ENCODE measurements around the gene NPTN. TPM values are rescaled to one million over a fixed set of nuclear protein-coding genes. Genes with fewer than 3 reads are reported as not detected.

Gene NPTN
- total RNA-seq, 5 donors from 2014 or later (not counting 1 experiment from before 2014, with no cell fraction given), result 24.7 to 34.9 (median 33.1) TPM

- Mint-ChIP-seq H3K4me1 (peaks cover 24 to 37% (median 27%) of the 10 kb centered on the region in 3 donors), H3K27me3 (no peaks in the 10 kb centered on the region), H3K4me3 (no peak overlapping the region), H3K9me3 (no peaks in the 10 kb centered on the region), H3K27ac (no peak overlapping the region), H3K36me3 (peaks cover 33% of the 10 kb centered on the region)
- no peak overlapping the region for H3K4me3 ChIP-seq (ENCODE audit: control insufficient read depth in 1 of 2, extremely low read depth in 1 of 2, low read length in 1 of 2)
- no peaks in the 10 kb centered on the region for H3K9me3 ChIP-seq
- CTCF ChIA-PET, result interaction anchor here in 1 of 2 donors (0.6 kb wide), 1 partner anchor 356 kb away, joined by 4 read pairs; no protein-coding TSS in a partner anchor
- H3K4me1 ChIP-seq (ENCODE audit: control insufficient read depth in 1 of 2, extremely low read depth in 1 of 2, insufficient read depth in 2 of 2, low read length in 2 of 2), result peaks cover 2 to 3% of the 10 kb centered on the region in 2 experiments
- DNase-seq, result no peak
- 100% methylated on average over 5 of the region's 9 CpGs for WGBS (ENCODE audit: insufficient coverage)
- H3K27ac ChIP-seq (ENCODE audit: low read length), result no peak overlapping the region
- POLR2A ChIA-PET, result no interaction called here
- no peak for ATAC-seq (replicated peaks in 1 of 4)
- H3K27me3 ChIP-seq (replicated peaks in 1 of 2; ENCODE audit: control insufficient read depth in 2 of 2, extremely low read depth in 1 of 2, insufficient read depth in 2 of 2, low read length in 1 of 2), result no peaks in the 10 kb centered on the region
- peaks cover 8 to 22% of the 10 kb centered on the region in 2 donors for H3K36me3 ChIP-seq (ENCODE audit: control insufficient read depth in 2 of 2, extremely low read depth in 1 of 2, insufficient read depth in 1 of 2, low read length in 1 of 2)
These were observed 39.7 kb downstream of the NPTN start for GRCh38 chr15:73593304-73594074.

- WGBS (ENCODE audit: insufficient coverage), result no CpG with 5 or more reads among the region's 5 CpGs
These were observed 42.9 kb downstream of the NPTN start for GRCh38 chr15:73590263-73590662.

GRCh38 chr15:73589766-73590165 is 43.4 kb downstream of the NPTN start:
- Histone ChIP-seq H3K4me1 (ENCODE audit: control insufficient read depth in 1 of 2, extremely low read depth in 1 of 2, insufficient read depth in 2 of 2, low read length in 2 of 2) (no peaks in the 10 kb centered on the region), H3K9me3 (no peaks in the 10 kb centered on the region), H3K27me3 (replicated peaks in 1 of 2; ENCODE audit: control insufficient read depth in 2 of 2, extremely low read depth in 1 of 2, insufficient read depth in 2 of 2, low read length in 1 of 2) (no peaks in the 10 kb centered on the region), H3K36me3 (ENCODE audit: control insufficient read depth in 2 of 2, extremely low read depth in 1 of 2, insufficient read depth in 1 of 2, low read length in 1 of 2) (peaks cover 17 to 53% of the 10 kb centered on the region in 2 donors), H3K27ac (ENCODE audit: low read length) (no peak overlapping the region), H3K4me3 (ENCODE audit: control insufficient read depth in 1 of 2, extremely low read depth in 1 of 2, low read length in 1 of 2) (no peak overlapping the region)
- ChIA-PET CTCF (interaction anchor here in 1 of 2 donors (0.5 kb wide), 1 partner anchor 905 kb away, joined by 3 read pairs; no protein-coding TSS in a partner anchor), POLR2A (interaction anchor here in 1 of 2 donors (0.7 kb wide), 1 partner anchor 829 kb away, joined by 6 read pairs; no protein-coding TSS in a partner anchor)
- ATAC-seq (replicated peaks in 1 of 4) (no peak), DNase-seq (no peak)
- peaks cover 60% of the 10 kb centered on the region for H3K36me3 Mint-ChIP-seq
- H3K27ac Mint-ChIP-seq, result no peak overlapping the region
- H3K27me3 Mint-ChIP-seq, result no peaks in the 10 kb centered on the region
- WGBS (ENCODE audit: insufficient coverage), result 100% methylated on average over 1 of the region's 1 CpG
- no peaks in the 10 kb centered on the region for H3K9me3 Mint-ChIP-seq
- H3K4me1 Mint-ChIP-seq, result peaks cover 0 to 4% (median 4%) of the 10 kb centered on the region in 3 donors
- H3K4me3 Mint-ChIP-seq, result no peak overlapping the region

More at GRCh38 chr15:73590263-73590662, 42.9 kb downstream of the NPTN start:
- ChIA-PET POLR2A (interaction anchor here in 1 of 2 donors (0.7 kb wide), 1 partner anchor 830 kb away, joined by 6 read pairs; no protein-coding TSS in a partner anchor), CTCF (interaction anchor here (0.5 to 0.7 kb wide), 2 partner anchors 88 to 905 kb away, joined by 3 to 4 read pairs; no protein-coding TSS in a partner anchor)
- H3K27ac Mint-ChIP-seq, result no peak overlapping the region
- DNase-seq (no peak), ATAC-seq (replicated peaks in 1 of 4) (no peak)
- Histone ChIP-seq H3K4me1 (ENCODE audit: control insufficient read depth in 1 of 2, extremely low read depth in 1 of 2, insufficient read depth in 2 of 2, low read length in 2 of 2) (no peaks in the 10 kb centered on the region), H3K36me3 (ENCODE audit: control insufficient read depth in 2 of 2, extremely low read depth in 1 of 2, insufficient read depth in 1 of 2, low read length in 1 of 2) (peaks cover 17 to 49% of the 10 kb centered on the region in 2 donors), H3K27ac (ENCODE audit: low read length) (no peak overlapping the region), H3K4me3 (ENCODE audit: control insufficient read depth in 1 of 2, extremely low read depth in 1 of 2, low read length in 1 of 2) (no peak overlapping the region), H3K27me3 (replicated peaks in 1 of 2; ENCODE audit: control insufficient read depth in 2 of 2, extremely low read depth in 1 of 2, insufficient read depth in 2 of 2, low read length in 1 of 2) (no peaks in the 10 kb centered on the region), H3K9me3 (no peaks in the 10 kb centered on the region)
- no peaks in the 10 kb centered on the region for H3K27me3 Mint-ChIP-seq
- peaks cover 0 to 9% (median 4%) of the 10 kb centered on the region in 3 donors for H3K4me1 Mint-ChIP-seq
- no peaks in the 10 kb centered on the region for H3K9me3 Mint-ChIP-seq
- peaks cover 55% of the 10 kb centered on the region for H3K36me3 Mint-ChIP-seq
- no peak overlapping the region for H3K4me3 Mint-ChIP-seq

DNA sequence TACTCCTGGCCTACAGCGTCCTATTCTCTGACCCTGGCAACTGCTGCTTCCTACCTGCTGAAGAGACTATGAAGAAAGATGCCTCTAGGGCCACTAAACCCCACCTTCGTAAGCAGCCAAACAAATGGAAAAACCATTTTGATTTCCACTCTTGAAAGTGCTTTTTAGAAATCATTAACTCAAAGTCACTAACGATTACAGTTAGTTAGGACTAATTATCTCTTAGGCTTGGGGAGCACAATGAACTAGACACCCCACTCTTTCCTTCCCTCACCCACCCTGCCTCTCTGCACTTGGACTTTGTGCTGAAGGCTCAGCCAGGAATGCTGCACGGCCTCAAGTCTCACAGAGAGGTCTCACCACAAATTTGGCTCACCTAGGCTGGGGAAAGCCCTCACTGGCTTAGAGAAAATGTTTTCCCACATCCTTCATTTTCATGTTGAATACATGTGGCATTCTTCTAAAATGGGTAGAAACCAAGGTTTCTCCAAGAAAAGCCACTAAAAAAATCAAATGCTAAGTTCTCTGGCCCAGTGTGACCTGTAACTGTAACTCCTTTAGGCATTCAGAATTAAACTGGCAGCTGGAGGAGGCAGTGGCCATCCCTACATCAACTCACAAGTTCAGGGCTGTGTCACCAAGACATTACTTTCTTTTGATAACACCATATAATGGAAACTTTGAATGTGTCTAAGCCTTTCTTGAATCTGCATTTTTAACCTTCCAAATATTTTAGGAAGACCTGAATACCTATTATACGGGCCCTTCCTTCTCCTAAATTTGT is 47.1 kb downstream of the NPTN start:
- Mint-ChIP-seq H3K9me3 (no peaks in the 10 kb centered on the region), H3K4me1 (no peaks in the 10 kb centered on the region), H3K36me3 (peaks cover 67% of the 10 kb centered on the region), H3K27ac (no peak overlapping the region), H3K27me3 (no peaks in the 10 kb centered on the region), H3K4me3 (no peak overlapping the region)
- WGBS (ENCODE audit: insufficient coverage), result 90% methylated on average over 3 of the region's 5 CpGs
- no peaks in the 10 kb centered on the region for H3K9me3 ChIP-seq
- ChIA-PET CTCF (interaction anchor here in 1 of 2 donors (0.6 kb wide), 1 partner anchor 86 kb away, joined by 3 read pairs; no protein-coding TSS in a partner anchor), POLR2A (no interaction called here)
- H3K36me3 ChIP-seq (ENCODE audit: control insufficient read depth in 2 of 2, extremely low read depth in 1 of 2, insufficient read depth in 1 of 2, low read length in 1 of 2), result peaks cover 14 to 78% of the 10 kb centered on the region in 2 donors
- ATAC-seq (replicated peaks in 1 of 4), result no peak
- no peaks in the 10 kb centered on the region for H3K4me1 ChIP-seq (ENCODE audit: control insufficient read depth in 1 of 2, extremely low read depth in 1 of 2, insufficient read depth in 2 of 2, low read length in 2 of 2)
- H3K27ac ChIP-seq (ENCODE audit: low read length), result no peak overlapping the region
- H3K27me3 ChIP-seq (replicated peaks in 1 of 2; ENCODE audit: control insufficient read depth in 2 of 2, extremely low read depth in 1 of 2, insufficient read depth in 2 of 2, low read length in 1 of 2), result no peaks in the 10 kb centered on the region
- no peak for DNase-seq
- H3K4me3 ChIP-seq (ENCODE audit: control insufficient read depth in 1 of 2, extremely low read depth in 1 of 2, low read length in 1 of 2), result no peak overlapping the region

DNA sequence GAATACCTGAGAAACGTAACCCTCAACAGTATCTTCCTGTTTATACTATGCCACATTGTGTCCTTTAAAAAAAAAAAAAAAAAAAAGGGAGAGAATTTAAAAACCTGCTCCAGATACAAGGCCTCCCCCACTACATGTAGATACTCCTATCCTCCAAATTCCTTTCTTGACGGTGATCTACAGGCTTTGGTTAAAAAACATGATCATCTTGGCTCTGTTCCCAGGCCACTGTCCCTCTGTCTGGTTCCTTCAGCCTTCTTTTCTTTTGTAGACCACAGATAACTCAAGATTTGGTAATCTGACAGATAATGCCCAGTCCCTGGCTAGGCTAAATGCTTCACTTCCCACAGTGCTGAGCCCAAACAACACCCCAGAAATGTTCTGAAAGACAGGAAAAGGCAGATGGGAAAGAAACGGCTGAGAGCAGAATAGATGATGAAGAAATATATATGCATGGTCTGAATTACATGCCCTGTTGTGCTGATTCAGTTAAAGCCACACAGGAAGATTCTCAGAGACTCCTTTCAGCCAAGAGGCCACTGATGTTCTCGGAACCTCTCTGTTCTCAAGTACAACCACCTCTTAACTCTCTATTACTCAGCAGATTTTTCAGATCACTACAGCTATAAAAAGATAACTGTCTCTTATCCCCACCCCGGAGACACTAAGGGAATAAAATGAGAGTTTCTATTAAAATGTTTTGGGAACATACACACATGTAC is 48.3 kb downstream of the NPTN start:
- no peaks in the 10 kb centered on the region for H3K27me3 Mint-ChIP-seq
- Histone ChIP-seq H3K27ac (ENCODE audit: low read length) (no peak overlapping the region), H3K27me3 (replicated peaks in 1 of 2; ENCODE audit: control insufficient read depth in 2 of 2, extremely low read depth in 1 of 2, insufficient read depth in 2 of 2, low read length in 1 of 2) (no peaks in the 10 kb centered on the region), H3K4me1 (ENCODE audit: control insufficient read depth in 1 of 2, extremely low read depth in 1 of 2, insufficient read depth in 2 of 2, low read length in 2 of 2) (no peaks in the 10 kb centered on the region), H3K4me3 (ENCODE audit: control insufficient read depth in 1 of 2, extremely low read depth in 1 of 2, low read length in 1 of 2) (no peak overlapping the region), H3K36me3 (ENCODE audit: control insufficient read depth in 2 of 2, extremely low read depth in 1 of 2, insufficient read depth in 1 of 2, low read length in 1 of 2) (peaks cover 14 to 71% of the 10 kb centered on the region in 2 donors), H3K9me3 (no peaks in the 10 kb centered on the region)
- H3K4me1 Mint-ChIP-seq, result no peaks in the 10 kb centered on the region
- ATAC-seq (replicated peaks in 1 of 4) (no peak), DNase-seq (no peak)
- ChIA-PET POLR2A (no interaction called here), CTCF (no interaction called here)
- H3K36me3 Mint-ChIP-seq, result peaks cover 70% of the 10 kb centered on the region
- no peak overlapping the region for H3K4me3 Mint-ChIP-seq
- WGBS (ENCODE audit: insufficient coverage), result 100% methylated on average over 1 of the region's 5 CpGs
- H3K27ac Mint-ChIP-seq, result no peak overlapping the region
- H3K9me3 Mint-ChIP-seq, result no peaks in the 10 kb centered on the region

DNA sequence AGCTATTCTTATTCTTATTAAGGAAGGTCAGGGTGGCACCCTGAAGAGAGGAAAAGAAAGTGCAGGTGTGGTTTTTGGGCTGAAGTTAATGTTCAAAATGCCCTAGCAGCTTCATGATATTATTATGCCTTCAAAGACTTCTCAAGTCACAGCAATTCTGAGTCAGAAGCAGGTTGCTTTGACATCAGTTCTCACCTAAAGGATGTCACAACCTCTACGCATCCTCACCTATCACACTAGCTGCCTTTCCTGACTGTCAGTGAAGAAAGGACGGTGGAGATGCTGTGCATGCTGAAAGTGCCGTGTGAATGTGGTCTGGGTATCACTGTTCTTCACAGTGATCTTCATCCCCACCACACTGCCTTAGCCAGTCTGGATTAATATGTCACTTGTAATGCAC is 49.6 kb downstream of the NPTN start:
- DNase-seq, result no peak
- ChIA-PET POLR2A (no interaction called here), CTCF (no interaction called here)
- H3K27ac ChIP-seq (ENCODE audit: low read length), result no peak overlapping the region
- WGBS (ENCODE audit: insufficient coverage), result no CpG with 5 or more reads among the region's 3 CpGs
- peaks cover 17 to 64% of the 10 kb centered on the region in 2 donors for H3K36me3 ChIP-seq (ENCODE audit: control insufficient read depth in 2 of 2, extremely low read depth in 1 of 2, insufficient read depth in 1 of 2, low read length in 1 of 2)
- H3K4me1 Mint-ChIP-seq, result no peaks in the 10 kb centered on the region
- H3K27ac Mint-ChIP-seq, result no peak overlapping the region
- H3K27me3 ChIP-seq (replicated peaks in 1 of 2; ENCODE audit: control insufficient read depth in 2 of 2, extremely low read depth in 1 of 2, insufficient read depth in 2 of 2, low read length in 1 of 2), result no peaks in the 10 kb centered on the region
- H3K4me3 ChIP-seq (ENCODE audit: control insufficient read depth in 1 of 2, extremely low read depth in 1 of 2, low read length in 1 of 2), result no peak overlapping the region
- peaks cover 58% of the 10 kb centered on the region for H3K36me3 Mint-ChIP-seq
- H3K4me1 ChIP-seq (ENCODE audit: control insufficient read depth in 1 of 2, extremely low read depth in 1 of 2, insufficient read depth in 2 of 2, low read length in 2 of 2), result no peaks in the 10 kb centered on the region
- no peak overlapping the region for H3K4me3 Mint-ChIP-seq
- no peaks in the 10 kb centered on the region for H3K27me3 Mint-ChIP-seq
- no peaks in the 10 kb centered on the region for H3K9me3 ChIP-seq
- no peak for ATAC-seq (replicated peaks in 1 of 4)
- H3K9me3 Mint-ChIP-seq, result no peaks in the 10 kb centered on the region

Measured in T-cell (primary cell).